SU-DHL-6 (cell line): ENCODE measurements around the gene APBB2.

Experiments
- EZH2phosphoT487 ChIP-seq: fragments of 200-600 bp; sonication (generic), shearing (Covaris generic); conservative IDR thresholded peaks from 2 replicates; pipeline ENCODE4 v1.6.1; 2018; ENCODE audit warnings: mild to moderate bottlenecking, antibody characterized with exemption, low read length, moderate library complexity, mixed read lengths
- TF ChIP-seq, protein P1 (sequence below): fragments of 200-600 bp; sonication (generic); IDR thresholded peaks from one replicate; pipeline ENCODE4 v1.5.1; 2017; ENCODE audit warnings: antibody characterized with exemption, mild to moderate bottlenecking, low read length, moderate library complexity; ENCODE audit not compliant: insufficient read depth, poor library complexity, severe bottlenecking

DNA sequence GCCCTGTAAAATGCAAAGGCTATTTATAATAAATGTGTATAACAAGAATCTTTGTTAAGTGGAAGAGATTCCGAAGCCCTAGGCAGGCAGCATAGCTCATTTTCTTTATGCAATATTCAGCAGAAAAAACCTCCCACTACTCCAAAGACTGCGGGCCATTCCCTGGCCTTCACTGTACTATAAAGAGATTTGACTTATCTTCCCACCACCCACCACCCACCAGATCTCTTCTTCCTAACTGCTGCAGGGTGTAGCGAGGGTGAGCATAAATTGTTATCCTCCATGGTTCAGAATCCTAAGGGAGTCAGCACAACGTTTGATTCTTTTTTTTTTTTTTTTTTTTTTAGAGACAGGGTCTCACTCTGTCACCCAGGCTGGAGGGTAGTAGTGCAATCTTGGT, 349.8 kb downstream of the APBB2 start:
- TF ChIP-seq, protein P1, sequence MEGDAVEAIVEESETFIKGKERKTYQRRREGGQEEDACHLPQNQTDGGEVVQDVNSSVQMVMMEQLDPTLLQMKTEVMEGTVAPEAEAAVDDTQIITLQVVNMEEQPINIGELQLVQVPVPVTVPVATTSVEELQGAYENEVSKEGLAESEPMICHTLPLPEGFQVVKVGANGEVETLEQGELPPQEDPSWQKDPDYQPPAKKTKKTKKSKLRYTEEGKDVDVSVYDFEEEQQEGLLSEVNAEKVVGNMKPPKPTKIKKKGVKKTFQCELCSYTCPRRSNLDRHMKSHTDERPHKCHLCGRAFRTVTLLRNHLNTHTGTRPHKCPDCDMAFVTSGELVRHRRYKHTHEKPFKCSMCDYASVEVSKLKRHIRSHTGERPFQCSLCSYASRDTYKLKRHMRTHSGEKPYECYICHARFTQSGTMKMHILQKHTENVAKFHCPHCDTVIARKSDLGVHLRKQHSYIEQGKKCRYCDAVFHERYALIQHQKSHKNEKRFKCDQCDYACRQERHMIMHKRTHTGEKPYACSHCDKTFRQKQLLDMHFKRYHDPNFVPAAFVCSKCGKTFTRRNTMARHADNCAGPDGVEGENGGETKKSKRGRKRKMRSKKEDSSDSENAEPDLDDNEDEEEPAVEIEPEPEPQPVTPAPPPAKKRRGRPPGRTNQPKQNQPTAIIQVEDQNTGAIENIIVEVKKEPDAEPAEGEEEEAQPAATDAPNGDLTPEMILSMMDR, result no peak
- TF ChIP-seq EZH2phosphoT487, result no peak
